HG03280 (cell line): Measurements from ENCODE around the gene IL34.

Source experiments
- ATAC-seq: cut with Tn5 transposase; IDR thresholded peaks from one replicate; pipeline ENCODE4 v1.9.1; 2021; ENCODE audit warnings: mild to moderate bottlenecking, moderate library complexity; ENCODE audit not compliant: unreplicated experiment

The IL34 gene

DNA sequence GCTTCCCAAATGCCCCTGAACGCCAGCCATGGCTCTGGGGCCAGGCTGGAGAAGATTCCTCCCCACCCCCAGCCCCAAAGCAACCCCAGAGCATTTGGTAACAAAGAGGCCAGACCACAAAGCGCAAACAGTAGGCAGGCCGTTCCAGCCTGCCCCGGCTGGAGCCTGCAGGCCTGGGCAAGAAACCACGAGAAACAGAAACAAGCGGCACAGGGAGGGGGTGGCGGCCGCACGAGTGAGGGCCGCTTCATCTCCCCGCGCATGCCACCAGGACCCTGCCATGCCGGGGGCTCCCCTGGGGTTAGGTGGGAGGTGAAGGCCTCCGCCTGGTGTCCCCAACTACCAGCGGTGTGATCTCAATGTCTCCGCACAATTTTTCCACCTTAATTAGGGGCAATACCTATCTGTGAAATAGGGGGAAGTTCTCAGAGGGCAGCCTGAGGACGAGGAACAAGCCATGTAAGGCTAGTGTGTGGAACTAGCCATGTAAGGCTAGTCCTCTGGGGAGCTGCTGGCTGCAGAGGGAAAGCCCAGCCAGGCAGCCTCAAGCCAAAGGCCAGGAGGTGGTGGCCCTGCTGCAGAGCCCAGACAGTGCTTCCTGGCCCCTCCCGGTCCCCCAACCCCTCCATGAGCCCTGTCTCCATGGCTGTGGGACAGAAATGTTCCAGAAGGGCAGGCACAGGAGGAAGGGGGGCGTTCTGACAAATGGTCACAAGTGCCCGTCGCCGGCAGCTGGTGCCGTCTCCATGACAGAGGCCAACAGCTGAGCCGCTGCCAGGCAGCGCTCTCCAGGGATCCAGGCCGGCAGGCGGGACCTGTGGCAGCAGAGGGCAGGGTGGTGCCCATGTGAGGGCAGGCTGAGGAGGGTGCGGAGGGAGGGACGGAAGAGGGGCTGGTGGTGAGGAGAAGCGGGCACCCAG is 54.0 kb downstream of the IL34 start:
- no peak for ATAC-seq

DNA sequence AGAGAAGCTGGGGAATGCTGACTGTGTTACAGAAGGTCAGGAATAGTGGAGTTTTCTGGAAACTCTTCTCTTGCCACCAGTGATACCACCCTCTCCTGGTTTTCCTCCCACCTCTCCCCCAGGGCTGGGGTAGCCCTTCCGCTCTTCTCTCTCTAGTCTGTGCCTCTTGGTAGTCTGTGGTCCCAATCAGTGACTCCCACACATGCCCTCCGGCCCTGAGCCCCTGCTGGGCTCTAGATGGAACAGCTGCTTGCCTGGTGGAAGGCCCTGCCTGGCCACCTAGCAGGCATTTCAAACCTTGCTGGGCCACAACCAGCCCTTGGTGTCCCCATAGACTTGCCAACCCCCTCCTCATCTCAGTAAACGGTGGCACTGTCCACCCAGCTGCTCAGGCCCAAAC is 54.7 kb downstream of the IL34 start:
- ATAC-seq, result no peak

DNA sequence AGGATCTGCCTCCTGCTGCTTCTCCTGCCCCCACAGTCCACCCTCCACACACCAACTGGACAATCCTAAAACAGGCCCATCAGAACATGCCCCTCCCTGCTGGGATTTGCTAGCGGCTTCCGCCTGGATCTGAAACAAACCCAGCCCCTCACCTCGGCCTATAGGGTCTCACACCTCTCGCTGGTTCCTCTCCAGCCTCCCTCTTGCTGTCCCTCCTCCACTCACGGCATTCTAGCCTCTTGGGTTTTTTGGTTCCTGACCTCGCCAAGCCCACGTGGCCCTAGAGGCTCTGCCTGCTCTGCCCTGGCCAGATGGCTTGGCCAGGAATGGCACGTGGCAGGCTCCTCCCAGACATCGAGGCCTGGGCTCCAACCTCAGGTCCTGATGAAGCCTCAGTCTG is 55.2 kb downstream of the IL34 start:
- no peak for ATAC-seq

GRCh38 chr16:70701998-70702397 is 55.6 kb downstream of the IL34 start:
- ATAC-seq, result no peak

- ATAC-seq, result no peak
Measured at GRCh38 chr16:70702624-70703023, 56.3 kb downstream of the IL34 start.

DNA sequence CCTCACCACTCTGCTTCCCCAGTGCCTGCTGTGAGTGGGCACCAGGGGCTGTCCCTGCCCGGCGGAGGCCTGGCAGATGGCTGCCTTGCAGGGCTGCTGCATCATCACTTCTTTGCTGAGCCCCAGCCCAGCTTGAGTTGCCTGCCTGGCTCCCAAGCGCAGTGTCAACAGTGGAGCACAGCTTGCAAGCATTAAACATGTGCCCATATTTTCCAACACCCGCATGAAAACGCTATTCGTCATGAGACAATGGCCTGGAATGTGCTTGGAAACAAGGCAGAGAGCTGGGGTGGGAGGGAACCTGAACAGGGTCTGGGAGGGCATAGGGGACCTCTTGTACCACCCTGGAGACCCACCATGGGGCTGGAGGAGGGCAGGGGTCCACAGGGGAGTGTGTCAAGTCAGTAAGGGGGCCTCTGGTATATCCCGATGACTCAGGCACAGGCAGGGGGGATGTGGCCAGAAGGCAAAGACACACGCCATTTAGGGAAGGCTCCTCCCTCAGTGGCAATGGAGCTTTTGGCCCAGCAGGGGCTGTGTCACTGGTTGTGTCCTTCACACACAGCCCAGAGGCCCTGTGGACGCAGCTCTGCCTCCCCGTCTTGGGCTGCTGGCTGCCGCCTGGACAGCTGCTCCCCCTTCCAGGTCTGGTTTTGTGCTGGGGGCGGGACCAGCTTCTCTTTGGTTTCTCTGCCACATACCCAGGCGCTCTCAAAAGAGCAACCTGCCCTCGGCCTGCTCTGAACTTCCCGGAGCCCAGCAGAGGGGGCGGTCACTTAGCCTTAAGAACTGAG is 56.9 kb downstream of the IL34 start:
- no peak for ATAC-seq

- no peak for ATAC-seq
Measured at GRCh38 chr16:70703835-70704381, 57.5 kb downstream of the IL34 start.

GRCh38 chr16:70704586-70704985 is 58.2 kb downstream of the IL34 start:
- no peak for ATAC-seq

GRCh38 chr16:70705056-70705455 is 58.7 kb downstream of the IL34 start:
- no peak for ATAC-seq

DNA sequence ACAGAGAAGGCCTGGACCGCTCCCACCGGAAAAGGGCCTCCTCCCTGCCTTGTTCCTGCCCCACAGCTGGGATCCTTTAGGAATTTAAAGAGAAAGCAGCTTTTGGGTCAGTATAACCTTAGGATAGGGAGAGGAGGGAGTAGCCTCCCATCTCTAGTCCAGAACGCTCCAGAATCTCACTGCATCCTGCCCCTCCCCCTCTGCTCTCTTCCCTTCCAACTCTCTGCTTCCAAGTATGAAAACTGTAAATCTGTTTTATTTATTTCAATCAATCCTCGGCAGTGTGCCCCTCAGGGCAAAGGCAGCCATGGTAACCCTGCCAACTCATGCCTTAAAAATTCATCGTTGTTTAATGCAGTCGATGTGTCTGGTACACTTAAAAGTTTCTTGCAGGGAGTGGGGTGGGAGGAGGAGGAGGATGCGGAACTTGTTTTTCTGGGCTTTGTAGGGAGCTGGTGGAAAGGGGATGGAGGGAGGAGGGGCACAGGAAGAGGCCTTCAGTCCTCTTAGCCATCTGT is 60.6 kb downstream of the IL34 start:
- no peak for ATAC-seq

DNA sequence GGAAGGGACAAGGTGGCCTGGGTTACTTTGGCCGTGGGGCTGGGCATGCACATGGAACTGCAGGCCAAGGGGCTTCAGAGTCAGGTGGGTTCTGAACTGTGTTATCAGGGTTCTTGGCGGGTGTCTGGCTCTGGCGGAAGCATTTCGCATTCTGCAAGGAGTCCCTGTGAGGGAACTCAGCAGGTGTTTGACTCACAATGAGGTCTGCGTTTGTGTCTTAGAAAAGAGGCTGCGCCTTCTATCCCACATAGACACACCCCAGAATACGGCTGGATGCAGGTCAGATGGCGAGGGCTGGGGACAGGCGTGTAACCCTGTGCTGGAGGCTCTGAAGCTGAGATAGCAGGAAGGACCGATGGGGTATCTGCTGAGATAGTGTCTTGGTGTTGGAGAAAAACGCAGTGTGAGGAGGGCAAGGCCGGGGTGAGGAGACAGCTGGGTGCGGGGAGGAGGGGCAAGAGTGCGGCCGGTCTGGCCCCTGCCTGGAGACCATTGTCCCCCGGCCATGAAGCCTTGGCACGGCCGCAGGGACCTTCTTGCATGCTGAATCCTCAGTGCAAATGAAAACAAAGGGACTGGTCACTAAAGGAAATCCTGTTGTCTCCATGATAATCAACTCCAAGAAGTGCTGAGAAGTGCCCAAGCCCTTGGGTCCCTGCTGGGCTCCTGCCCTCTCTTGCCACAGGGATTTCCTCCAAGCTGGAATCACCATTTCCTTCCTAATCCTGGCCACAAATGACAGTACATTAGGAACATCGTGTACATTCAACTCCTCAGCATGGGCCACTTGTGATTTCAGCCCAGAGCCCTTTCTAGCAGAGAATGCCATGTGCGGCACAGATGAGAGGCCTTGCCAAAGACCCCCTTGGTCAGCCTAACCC is 62.2 kb downstream of the IL34 start:
- no peak for ATAC-seq

DNA sequence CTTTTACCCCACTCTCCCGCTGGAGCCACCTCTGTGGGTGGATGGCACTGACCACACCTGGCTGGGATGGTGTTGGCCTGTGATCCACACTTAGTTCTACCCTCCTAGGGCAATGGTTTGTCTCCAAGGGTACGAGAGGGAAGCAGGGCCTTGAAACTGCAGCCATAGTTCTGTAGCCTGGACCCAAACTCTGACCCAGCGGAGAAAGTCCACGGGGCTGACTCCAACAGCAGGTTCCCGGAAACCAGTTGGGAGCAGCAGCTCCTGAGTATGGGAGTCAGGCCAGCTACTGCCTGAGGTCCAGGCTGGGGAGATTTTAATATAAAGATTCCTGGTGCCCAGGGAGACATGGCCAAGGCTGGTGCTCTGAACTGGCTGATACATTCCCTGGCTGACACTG is 63.1 kb downstream of the IL34 start:
- no peak for ATAC-seq

- no peak for ATAC-seq
Measured at GRCh38 chr16:70709942-70710341, 63.6 kb downstream of the IL34 start.
